OCI-LY7 (cell line): ENCODE data around the gene PRAMEF13.
"Not testable (repeated sequence)": the region's sequence is repeated elsewhere in the genome, so short reads cannot be mapped to it uniquely, and the experiment has no call there.

Source experiments
- CTCF ChIP-seq: fragments of 200-600 bp; sonication (generic); conservative IDR thresholded peaks from 2 replicates; pipeline ENCODE4 v1.5.1; 2014; ENCODE audit warnings: mild to moderate bottlenecking, antibody characterized with exemption, low read length, moderate library complexity, mixed read lengths
- EZH2phosphoT487 ChIP-seq: fragments of 200-600 bp; sonication (generic); IDR thresholded peaks from 2 replicates; pipeline ENCODE4 v1.6.1; 2018; ENCODE audit warnings: low read depth, borderline replicate concordance, mild to moderate bottlenecking, mixed run types, antibody characterized with exemption, low read length, moderate library complexity, mixed read lengths

GRCh38 chr1:13230096-13230495, 28.9 kb upstream of the PRAMEF13 start:
- TF ChIP-seq CTCF, EZH2phosphoT487: not testable (repeated sequence)
